ENCODE results near the gene PHETA1.

The PHETA1 gene

GRCh38 chr12:111393700-111394300, 24.9 kb upstream of the PHETA1 start:
- Histone ChIP-seq H2AFZ (no peak overlapping the region), H3K4me1 (no peaks in the 10 kb centered on the region), H3K9ac (no peak overlapping the region), H3K27ac (no peak overlapping the region), H3K79me2 (no peaks in the 10 kb centered on the region), H3K4me2 (ENCODE audit: low read length) (no peak overlapping the region), H3K27me3 (ENCODE audit: control insufficient read depth, insufficient read depth, low read length) (no peaks in the 10 kb centered on the region), H3K4me3 (ENCODE audit: low read depth, low read length) (no peak overlapping the region), H3K9me3 (ENCODE audit: control insufficient read depth, low read length) (no peaks in the 10 kb centered on the region), H3K36me3 (ENCODE audit: control insufficient read depth, insufficient read depth, low read length) (no peaks in the 10 kb centered on the region)
- no peak for TF ChIP-seq CTCF (IDR thresholded peaks at IDR 0.05)

GRCh38 chr12:111390910-111391309, 22.0 kb upstream of the PHETA1 start:
- Histone ChIP-seq H2AFZ (no peak overlapping the region), H3K4me3 (ENCODE audit: low read depth, low read length) (no peak overlapping the region), H3K79me2 (no peaks in the 10 kb centered on the region), H3K27ac (no peak overlapping the region), H3K4me2 (ENCODE audit: low read length) (no peak overlapping the region), H3K36me3 (ENCODE audit: control insufficient read depth, insufficient read depth, low read length) (no peaks in the 10 kb centered on the region), H3K9ac (no peak overlapping the region), H3K9me3 (ENCODE audit: control insufficient read depth, low read length) (no peaks in the 10 kb centered on the region), H3K27me3 (ENCODE audit: control insufficient read depth, insufficient read depth, low read length) (no peaks in the 10 kb centered on the region), H3K4me1 (no peaks in the 10 kb centered on the region)
- no peak for TF ChIP-seq CTCF (IDR thresholded peaks at IDR 0.05)

DNA sequence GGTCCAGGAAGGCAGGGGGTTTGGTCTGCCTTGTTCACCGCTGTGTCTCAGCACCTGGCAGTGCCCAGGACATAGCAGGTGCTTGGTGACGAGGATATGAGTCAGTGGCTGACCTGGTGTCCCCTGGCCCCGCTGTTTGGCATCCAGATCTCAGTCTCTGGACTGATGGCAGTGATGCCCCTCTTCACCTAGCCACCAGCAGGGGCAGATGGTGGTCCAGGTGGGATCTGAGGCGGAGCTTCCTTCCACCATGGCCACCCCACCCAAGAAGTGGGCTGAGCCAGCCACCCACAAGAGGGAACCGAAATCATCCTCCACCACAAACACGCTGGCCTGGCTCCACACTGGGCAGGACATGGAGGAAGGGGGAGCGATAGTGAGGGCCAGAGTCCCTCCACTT, 20.7 kb upstream of the PHETA1 start:
- no peaks in the 10 kb centered on the region for H3K4me1 ChIP-seq
- no peaks in the 10 kb centered on the region for H3K79me2 ChIP-seq
- no peaks in the 10 kb centered on the region for H3K36me3 ChIP-seq (ENCODE audit: control insufficient read depth, insufficient read depth, low read length)
- no peaks in the 10 kb centered on the region for H3K27me3 ChIP-seq (ENCODE audit: control insufficient read depth, insufficient read depth, low read length)
- H3K9ac ChIP-seq: no peak overlapping the region
- H2AFZ ChIP-seq: no peak overlapping the region
- H3K9me3 ChIP-seq (ENCODE audit: control insufficient read depth, low read length): no peaks in the 10 kb centered on the region
- H3K27ac ChIP-seq: no peak overlapping the region
- no peak overlapping the region for H3K4me3 ChIP-seq (ENCODE audit: low read depth, low read length)
- no peak overlapping the region for H3K4me2 ChIP-seq (ENCODE audit: low read length)
- TF ChIP-seq CTCF (IDR thresholded peaks at IDR 0.05): no peak

GRCh38 chr12:111387747-111388323, 18.9 kb upstream of the PHETA1 start:
- TF ChIP-seq CTCF (IDR thresholded peaks at IDR 0.05): no peak
- no peak overlapping the region for H3K4me3 ChIP-seq (ENCODE audit: low read depth, low read length)
- no peak overlapping the region for H3K27ac ChIP-seq
- no peaks in the 10 kb centered on the region for H3K79me2 ChIP-seq
- H3K4me2 ChIP-seq (ENCODE audit: low read length): no peak overlapping the region
- no peak overlapping the region for H2AFZ ChIP-seq
- no peaks in the 10 kb centered on the region for H3K36me3 ChIP-seq (ENCODE audit: control insufficient read depth, insufficient read depth, low read length)
- H3K27me3 ChIP-seq (ENCODE audit: control insufficient read depth, insufficient read depth, low read length): no peaks in the 10 kb centered on the region
- H3K9ac ChIP-seq: no peak overlapping the region
- no peaks in the 10 kb centered on the region for H3K9me3 ChIP-seq (ENCODE audit: control insufficient read depth, low read length)
- H3K4me1 ChIP-seq: no peaks in the 10 kb centered on the region

DNA sequence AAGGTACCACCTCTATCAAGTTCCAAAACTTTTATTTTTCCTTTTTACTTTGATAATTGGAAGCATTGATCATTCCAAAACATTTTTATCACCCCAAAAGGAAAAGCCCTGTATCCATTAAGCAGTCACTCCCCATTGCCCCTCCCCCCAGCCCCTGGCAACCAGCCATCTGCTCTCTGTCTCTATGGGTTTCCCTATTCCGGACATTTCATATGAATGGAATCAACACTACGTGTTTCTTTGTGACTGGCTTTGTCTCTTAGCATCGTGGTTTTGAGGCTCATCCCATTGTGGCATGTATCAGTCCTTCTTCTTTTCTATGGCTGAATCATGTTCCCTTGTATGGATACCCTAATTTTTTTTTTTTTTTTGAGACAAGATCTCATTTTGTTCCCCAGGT, 18.0 kb upstream of the PHETA1 start:
- Histone ChIP-seq H3K9ac (no peak overlapping the region), H3K36me3 (ENCODE audit: control insufficient read depth, insufficient read depth, low read length) (no peaks in the 10 kb centered on the region), H3K79me2 (no peaks in the 10 kb centered on the region), H3K27me3 (ENCODE audit: control insufficient read depth, insufficient read depth, low read length) (no peaks in the 10 kb centered on the region), H3K9me3 (ENCODE audit: control insufficient read depth, low read length) (no peaks in the 10 kb centered on the region), H3K27ac (no peak overlapping the region), H3K4me2 (ENCODE audit: low read length) (no peak overlapping the region), H2AFZ (no peak overlapping the region), H3K4me3 (ENCODE audit: low read depth, low read length) (no peak overlapping the region), H3K4me1 (no peaks in the 10 kb centered on the region)
- no peak for TF ChIP-seq CTCF (IDR thresholded peaks at IDR 0.05)

Measured in parathyroid adenoma (tissue), 2 donors.